GM12878 (cell line): Measurements from ENCODE around the gene CDKL1. TPM values are rescaled to one million over a fixed set of nuclear protein-coding genes. Genes with fewer than 3 reads are reported as not detected.
A peak's percentile ranks its signal among the peaks of the same experiment; 100 is the strongest.

ENCODE experiments used
- ATAC-seq: fragments of 200-7000 bp; cut with Tn5 transposase; 3 replicates; pipeline ENCODE4 v1.9.1; 2020; ENCODE audit warnings: mild to moderate bottlenecking, moderate library complexity
- BruUV-seq: library from RNA; stranded (reverse); fragments of 400-500 nt; replicated peaks from 2 replicates; lab custom pipeline; 2021; lab: Mats Ljungman, UMichigan
- CTCF ChIA-PET: fragments of 300-600 bp; sonication (Branson Sonifier 250); formaldehyde crosslinking; extraction: SDS; loops from one replicate; lab custom pipeline; 2021; ENCODE audit warnings: inconsistent platforms; lab: Yijun Ruan, JAX
- POLR2A ChIA-PET: fragments of 350-600 bp; formaldehyde crosslinking; extraction: SDS; loops from one replicate; lab custom pipeline; 2021; ENCODE audit warnings: inconsistent platforms; lab: Charles Lee
- RAD21 ChIA-PET: fragments of 300-600 bp; sonication (Branson Sonifier 250); formaldehyde crosslinking; loops from one replicate; lab custom pipeline; 2023; ENCODE audit warnings: antibody characterized with exemption; ENCODE audit not compliant: unreplicated experiment; lab: Charles Lee
- SMC1A ChIA-PET: fragments of 300-600 bp; sonication (Branson Sonifier 250); formaldehyde crosslinking; loops from one replicate; lab custom pipeline; 2023; ENCODE audit not compliant: unreplicated experiment, uncharacterized antibody; lab: Charles Lee
- DNase-seq: peaks from one replicate; pipeline ENCODE4 v3.0.0-alpha.2; 2011; ENCODE audit warnings: low read depth, low spot score
- FAIRE-seq: peaks from 3 replicates; lab custom pipeline; 2011; peaks lifted over from hg19 to GRCh38; lab: Jason Lieb, UNC
- H2AFZ ChIP-seq: 2 replicates; pipeline ENCODE4 v1.6.0; 2011; ENCODE audit warnings: low read depth, low read length, control low read depth; ENCODE audit not compliant: control insufficient read depth
- H3K27ac ChIP-seq: 2 replicates; pipeline ENCODE4 v1.5.1; 2011; ENCODE audit warnings: control low read depth; ENCODE audit not compliant: control insufficient read depth, insufficient read depth
- H3K27me3 ChIP-seq, 2 experiments: replicated peaks in 1 of 2; 2 replicates each; pipeline versions ENCODE4 v1.6.0 to v1.6.1; 2011; ENCODE audit warnings: low read length in 1 of 2; ENCODE audit not compliant: control insufficient read depth in 2 of 2, insufficient read depth in 2 of 2
- H3K36me3 ChIP-seq, 2 experiments: 2 replicates each; pipeline ENCODE4 v1.5.1; 2011; ENCODE audit warnings: low read length in 1 of 2; ENCODE audit not compliant: control insufficient read depth in 2 of 2, insufficient read depth in 2 of 2
- H3K4me1 ChIP-seq: 2 replicates; pipeline ENCODE4 v1.6.1; 2011; ENCODE audit warnings: mild to moderate bottlenecking, low read length, moderate library complexity, mixed read lengths; ENCODE audit not compliant: control insufficient read depth, insufficient read depth
- H3K4me2 ChIP-seq: 2 replicates; pipeline ENCODE4 v1.6.0; 2011; ENCODE audit warnings: control low read depth; ENCODE audit not compliant: control insufficient read depth, insufficient read depth
- H3K4me3 ChIP-seq: fragments of 200-600 bp; sonication (generic); 2 replicates; pipeline ENCODE4 v1.5.1; 2016
- H3K79me2 ChIP-seq: 2 replicates; pipeline ENCODE4 v1.6.0; 2011; ENCODE audit warnings: low read length; ENCODE audit not compliant: control insufficient read depth, insufficient read depth
- H3K9ac ChIP-seq: 2 replicates; pipeline ENCODE4 v1.8.0; 2011; ENCODE audit warnings: low read length, control low read depth, mixed read lengths; ENCODE audit not compliant: control insufficient read depth, insufficient read depth
- H3K9me3 ChIP-seq: replicated peaks from 3 replicates; pipeline ENCODE4 v1.5.1; 2011; ENCODE audit warnings: mild to moderate bottlenecking, low read length; ENCODE audit not compliant: control insufficient read depth, insufficient read depth
- H4K20me1 ChIP-seq: 2 replicates; pipeline ENCODE4 v1.6.0; 2011; ENCODE audit not compliant: control insufficient read depth, insufficient read depth
- ASH2L ChIP-seq: fragments of 300-600, 200-600 bp; sonication (generic); IDR thresholded peaks from 2 replicates; pipeline ENCODE4 v1.6.1; 2017; ENCODE audit warnings: low read depth, mild to moderate bottlenecking, borderline replicate concordance
- BHLHE40 ChIP-seq, 2 experiments: fragments of 450-650 bp in 1 of 2; IDR thresholded peaks; 2 replicates each; pipeline ENCODE4 v1.6.1; 2011 to 2017; ENCODE audit warnings: low read depth in 2 of 2, borderline replicate concordance in 1 of 2, improper control_type of control experiment in 1 of 2, low read length in 1 of 2, mild to moderate bottlenecking in 1 of 2
- BMI1 ChIP-seq: fragments of 450-650 bp; IDR thresholded peaks from 2 replicates; pipeline ENCODE4 v1.6.1; 2016; ENCODE audit warnings: mild to moderate bottlenecking, moderate library complexity, borderline replicate concordance
- CBFB ChIP-seq: IDR thresholded peaks from 2 replicates; pipeline ENCODE4 v1.6.1; 2016; ENCODE audit warnings: antibody characterized with exemption, low read depth
- CEBPB ChIP-seq, 2 experiments: fragments of 150-350 bp in 1 of 2; IDR thresholded peaks; 2 replicates each; pipeline ENCODE4 v1.6.1; 2012 to 2014; ENCODE audit warnings: low read depth in 2 of 2, low read length in 2 of 2, borderline replicate concordance in 1 of 2, inconsistent platforms in 1 of 2
- FOXM1 ChIP-seq: IDR thresholded peaks from 2 replicates; pipeline ENCODE4 v1.6.1; 2012; ENCODE audit warnings: low read depth, mild to moderate bottlenecking, inconsistent platforms, low read length, moderate library complexity
- GATAD2B ChIP-seq: fragments of 450-650 bp; conservative IDR thresholded peaks from 2 replicates; pipeline ENCODE4 v1.6.1; 2017; ENCODE audit warnings: low read depth, mild to moderate bottlenecking, moderate library complexity
- HDGF ChIP-seq: fragments of 450-650 bp; IDR thresholded peaks from 2 replicates; pipeline ENCODE4 v1.6.1; 2016; ENCODE audit warnings: antibody characterized with exemption
- IKZF1 ChIP-seq: fragments of 450-650 bp; conservative IDR thresholded peaks from 2 replicates; pipeline ENCODE4 v1.6.1; 2017; ENCODE audit warnings: antibody characterized with exemption, mild to moderate bottlenecking
- MAX ChIP-seq: IDR thresholded peaks from 2 replicates; pipeline ENCODE4 v1.6.1; 2012; ENCODE audit warnings: low read depth, low read length, improper control_type of control experiment
- MEF2B ChIP-seq: fragments of 450-650 bp; IDR thresholded peaks from 2 replicates; pipeline ENCODE4 v1.6.1; 2018; ENCODE audit warnings: mild to moderate bottlenecking, moderate library complexity; ENCODE audit not compliant: partially characterized antibody, poor library complexity, severe bottlenecking
- MXI1 ChIP-seq: fragments of 150-350 bp; IDR thresholded peaks from 2 replicates; pipeline ENCODE4 v1.6.1; 2011; ENCODE audit warnings: low read depth, mild to moderate bottlenecking, inconsistent platforms, low read length, improper control_type of control experiment
- NKRF ChIP-seq: fragments of 450-650 bp; conservative IDR thresholded peaks from 2 replicates; pipeline ENCODE4 v1.6.1; 2017; ENCODE audit warnings: mild to moderate bottlenecking, moderate library complexity
- RAD51 ChIP-seq: fragments of 450-650 bp; IDR thresholded peaks from 2 replicates; pipeline ENCODE4 v1.6.1; 2016; ENCODE audit warnings: moderate library complexity, mild to moderate bottlenecking, inconsistent platforms
- RB1 ChIP-seq: fragments of 450-650 bp; formaldehyde crosslinking; IDR thresholded peaks from 2 replicates; pipeline ENCODE4 v1.6.1; 2017; ENCODE audit warnings: mild to moderate bottlenecking, borderline replicate concordance
- RFX5 ChIP-seq: IDR thresholded peaks from 2 replicates; pipeline ENCODE4 v1.6.1; 2011; ENCODE audit warnings: low read depth, low read length, improper control_type of control experiment
- RUNX3 ChIP-seq: IDR thresholded peaks from 2 replicates; pipeline ENCODE4 v1.6.1; 2012; ENCODE audit warnings: low read length, inconsistent platforms
- SIN3A ChIP-seq: IDR thresholded peaks from 2 replicates; pipeline ENCODE4 v1.6.1; 2012; ENCODE audit warnings: low read depth, low read length, improper control_type of control experiment
- SP1 ChIP-seq: IDR thresholded peaks from one replicate; pipeline ENCODE4 v1.6.1; 2011; ENCODE audit warnings: low read depth, low read length
- STAT1 ChIP-seq: fragments of 450-650 bp; conservative IDR thresholded peaks from 2 replicates; pipeline ENCODE4 v1.6.1; 2014; ENCODE audit warnings: antibody characterized with exemption, mild to moderate bottlenecking
- TCF3 ChIP-seq: IDR thresholded peaks from 2 replicates; pipeline ENCODE4 v1.6.1; 2012; ENCODE audit warnings: low read depth, mild to moderate bottlenecking, low read length, borderline replicate concordance; ENCODE audit not compliant: insufficient read depth
- ZNF384 ChIP-seq: IDR thresholded peaks from 2 replicates; pipeline ENCODE4 v1.6.1; 2012; ENCODE audit warnings: low read depth, mild to moderate bottlenecking, low read length, improper control_type of control experiment, borderline replicate concordance
- WGBS: methylation state at CpG from one replicate; pipeline ENCODE4 v1.1.6; 2016; ENCODE audit warnings: low lambda C conversion rate; ENCODE audit not compliant: insufficient replicate concordance, insufficient coverage; ENCODE audit errors: missing lambda C conversion rate; 5-methylcytosine and 5-hydroxymethylcytosine counted together
- in situ Hi-C: fragments of 300-500 bp; cut with MboI; formaldehyde crosslinking; loops from 9 replicates; pipeline ENCODE4 v1.14.3; 2018; ENCODE audit warnings: mixed read lengths
- intact Hi-C: fragments of 100-400 bp; cut with micrococcal nuclease; formaldehyde crosslinking; loops from one replicate; pipeline ENCODE4 v1.14.2; 2022; ENCODE audit not compliant: unreplicated experiment
- polyA plus RNA-seq, 11 experiments: library from polyadenylated mRNA; depleted of rRNA in 4 of 11; unstranded in 6 of 11; stranded (reverse) in 5 of 11; fragments of >200 nt; fragmentation: Nextera tagmentation in 4 of 11; fragmentation: Illumina TruSeq in 1 of 11; extraction: Ambion mirVana in 4 of 11; extraction: Trizol in 1 of 11; gene quantifications; 1 replicate in 1 of 11; 2 replicates in 10 of 11; pipeline versions ENCODE4 v1.2.1 to v1.2.3, GENCODE V29; 2011 to 2016; ENCODE audit warnings: inconsistent platforms in 2 of 11, missing spikeins in 2 of 11, low read depth in 1 of 11
- total RNA-seq, 4 experiments: library from RNA; depleted of rRNA in 3 of 4; stranded (reverse); fragments of >200 nt in 3 of 4; fragmentation: Illumina TruSeq in 1 of 4; extraction: Trizol in 1 of 4; gene quantifications; 2 replicates each; pipeline versions ENCODE4 v1.2.1 to v1.2.3, GENCODE V29; 2013 to 2021

Gene CDKL1
- total and polyA plus RNA-seq, 10 of the 15 experiments (the other 5 are each of a cell fraction or from before 2014, with no cell fraction given): 9.0 to 19.0 (median 11.1) TPM

- H3K9me3 ChIP-seq: peaks cover 6% of the 10 kb centered on the region; the same call in 1 of the 3 replicates
- BruUV-seq: no TSS peak
- ChIA-PET CTCF (interaction anchor here (0.8 to 3.2 kb wide), 7 partner anchors 9 to 217 kb away, joined by 3 to 39 read pairs (median 3); no protein-coding TSS in a partner anchor), POLR2A (interaction anchor here (0.6 to 1.9 kb wide), 8 partner anchors 9 to 465 kb away, joined by 3 to 6 read pairs (median 4); partner anchors contain the start of gene NEMF), RAD21 (interaction anchor here (0.6 to 1.3 kb wide), 10 partner anchors 9 to 548 kb away, joined by 3 to 6 read pairs (median 4); no protein-coding TSS in a partner anchor), SMC1A (interaction anchor here (1.2 to 3.4 kb wide), 4 partner anchors 9 to 228 kb away, joined by 3 to 19 read pairs (median 4); no protein-coding TSS in a partner anchor)
- in situ Hi-C loops (no loop called here), intact Hi-C loops (loop anchor here (5.0 to 10.0 kb wide), 2 partner anchors 450 to 513 kb away; no protein-coding TSS in a partner anchor)
- peak within 1 kb of the TSS; percentile 86 for H3K9ac ChIP-seq
- H3K27me3 ChIP-seq: no peaks in the 10 kb centered on the region
- DNase-seq (peak; percentile 74), FAIRE-seq (peak; percentile 41), ATAC-seq (peak; percentile 97)
- peaks cover 4% of the 10 kb centered on the region; the same call in 1 of the 2 replicates for H3K4me1 ChIP-seq
- peak within 1 kb of the TSS; percentile 93 for H2AFZ ChIP-seq
- H3K27ac ChIP-seq: peak within 1 kb of the TSS; percentile 85
- no peaks in the 10 kb centered on the region for H4K20me1 ChIP-seq
- peaks cover 32% of the 10 kb centered on the region for H3K79me2 ChIP-seq
- peak within 1 kb of the TSS; percentile 97 for H3K4me3 ChIP-seq
- no peaks in the 10 kb centered on the region for H3K36me3 ChIP-seq
- 1% methylated on average over 74 of the region's 83 CpGs for WGBS
- H3K4me2 ChIP-seq: peak within 1 kb of the TSS; percentile 95
- TF ChIP-seq SP1 (peak; percentile 7), FOXM1 (no peak), RUNX3 (peak; percentile 57), STAT1 (peak; percentile 72; the same call in 1 of the 2 replicates), IKZF1 (peak; percentile 69), CBFB (0 out of 2 replicates have a peak, but pooled peaks have one; percentile 60), HDGF (peak; percentile 97), ASH2L (0 out of 2 replicates have a peak, but pooled peaks have one; percentile 46), NKRF (peak; percentile 72), CEBPB (IDR thresholded peaks at IDR 0.05; ENCODE audit: borderline replicate concordance in 1 of 2, low read depth in 2 of 2, low read length in 2 of 2) (no peak), ZNF384 (no peak), MXI1 (peak; percentile 59; the same call in 1 of the 2 replicates), TCF3 (no peak), BHLHE40 (IDR thresholded peaks at IDR 0.05; ENCODE audit: borderline replicate concordance in 1 of 2, low read depth in 2 of 2, low read length in 1 of 2) (0 out of 4 replicates have a peak, but pooled peaks of 1 of the 2 experiments have one; percentile 41), BMI1 (no peak), MAX (peak; percentile 77), SIN3A (peak; percentile 52; the same call in 1 of the 2 replicates), MEF2B (peak; percentile 32), RB1 (0 out of 2 replicates have a peak, but pooled peaks have one; percentile 48), RAD51 (peak; percentile 66; the same call in 1 of the 2 replicates), GATAD2B (peak; percentile 79), RFX5 (0 out of 2 replicates have a peak, but pooled peaks have one; percentile 27)
Measured at GRCh38 chr14:50311972-50312733, 84.5 kb downstream of the CDKL1 start, which contains the start of the genes DMAC2L and L2HGDH. TSS of gene DMAC2L (plus strand) at chr14:50312324. CDS start at chr14:50321488, 9,164 bp downstream. TSS of gene L2HGDH (minus strand) at chr14:50312229. CDS start at chr14:50312150, 79 bp downstream.
